ENCODE data around the gene TFDP2. TPM values are rescaled to one million over a fixed set of nuclear protein-coding genes. Genes with fewer than 3 reads are reported as not detected.

Gene TFDP2
- total and polyA plus RNA-seq, 10 donors: 4.1 to 40.5 (median 27.9) TPM

DNA sequence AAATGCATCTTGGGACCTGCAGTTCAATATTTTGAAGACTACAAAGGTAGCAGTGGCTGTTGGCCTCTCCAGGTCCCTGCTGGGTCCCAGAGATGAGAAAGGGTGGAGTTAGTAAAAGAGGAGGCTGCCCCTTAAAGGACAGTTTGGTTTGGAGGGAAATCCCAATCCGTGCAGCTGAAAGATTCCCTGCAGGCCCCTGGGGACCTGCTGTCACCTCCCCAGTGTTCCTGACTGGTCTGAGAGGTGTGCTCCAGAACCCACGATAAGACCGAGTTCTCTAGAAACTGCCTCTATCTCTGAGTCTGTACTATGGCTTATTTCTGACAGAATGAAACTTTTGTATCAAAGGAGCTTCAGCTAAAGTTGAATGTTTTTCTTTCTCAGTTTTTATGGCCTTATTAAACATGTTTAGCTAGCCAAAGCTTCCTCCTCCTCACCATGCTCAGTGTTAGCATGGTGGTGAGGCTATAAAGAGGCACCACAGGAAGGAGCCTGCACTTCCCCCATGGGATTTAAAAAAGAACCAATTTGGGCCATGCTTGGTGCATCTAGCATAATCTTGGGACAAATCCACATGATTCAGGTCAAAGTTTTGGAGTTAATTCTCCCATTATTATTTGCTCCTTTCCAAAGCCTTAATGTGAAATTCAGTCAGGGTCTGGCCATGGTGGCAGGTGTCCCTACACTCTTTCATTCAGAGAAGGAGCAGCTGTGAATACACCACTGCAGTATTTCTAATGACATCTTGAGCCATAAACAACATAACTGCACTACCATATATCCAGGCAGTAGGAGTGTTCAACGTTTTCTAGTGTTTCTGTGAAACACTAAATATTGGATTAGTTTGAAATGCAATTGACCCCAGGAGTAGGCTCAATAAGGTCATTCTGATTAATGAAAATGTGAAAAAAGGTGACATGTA, 198.5 kb downstream of the TFDP2 start:
- 81 to 92% (median 85%) methylated on average over 4 of the region's 4 CpGs for WGBS, 5 donors
- Histone ChIP-seq H3K27ac (no peak overlapping the region), H3K27me3 (replicated peaks in 1 of 7) (no peaks in the 10 kb centered on the region), H3K9me3 (no peaks in the 10 kb centered on the region), H3K36me3 (peaks cover 0 to 54% (median 12%) of the 10 kb centered on the region in 6 donors), H3K4me1 (no peaks in the 10 kb centered on the region), H3K4me3 (no peak overlapping the region)
- intact Hi-C loops (cut with DNase I; ENCODE audit: low total_unique reads): no loop called here
- TF ChIP-seq POLR2AphosphoS5 (IDR thresholded peaks at IDR 0.05) (no peak), POLR2A (IDR thresholded peaks at IDR 0.05) (no peak)
- TF ChIP-seq, protein P1, sequence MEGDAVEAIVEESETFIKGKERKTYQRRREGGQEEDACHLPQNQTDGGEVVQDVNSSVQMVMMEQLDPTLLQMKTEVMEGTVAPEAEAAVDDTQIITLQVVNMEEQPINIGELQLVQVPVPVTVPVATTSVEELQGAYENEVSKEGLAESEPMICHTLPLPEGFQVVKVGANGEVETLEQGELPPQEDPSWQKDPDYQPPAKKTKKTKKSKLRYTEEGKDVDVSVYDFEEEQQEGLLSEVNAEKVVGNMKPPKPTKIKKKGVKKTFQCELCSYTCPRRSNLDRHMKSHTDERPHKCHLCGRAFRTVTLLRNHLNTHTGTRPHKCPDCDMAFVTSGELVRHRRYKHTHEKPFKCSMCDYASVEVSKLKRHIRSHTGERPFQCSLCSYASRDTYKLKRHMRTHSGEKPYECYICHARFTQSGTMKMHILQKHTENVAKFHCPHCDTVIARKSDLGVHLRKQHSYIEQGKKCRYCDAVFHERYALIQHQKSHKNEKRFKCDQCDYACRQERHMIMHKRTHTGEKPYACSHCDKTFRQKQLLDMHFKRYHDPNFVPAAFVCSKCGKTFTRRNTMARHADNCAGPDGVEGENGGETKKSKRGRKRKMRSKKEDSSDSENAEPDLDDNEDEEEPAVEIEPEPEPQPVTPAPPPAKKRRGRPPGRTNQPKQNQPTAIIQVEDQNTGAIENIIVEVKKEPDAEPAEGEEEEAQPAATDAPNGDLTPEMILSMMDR (IDR thresholded peaks at IDR 0.05 in 8 of 11, conservative IDR thresholded peaks at IDR 0.05 in 3 of 11): no peak
- peak; percentile 19 for DNase-seq

DNA sequence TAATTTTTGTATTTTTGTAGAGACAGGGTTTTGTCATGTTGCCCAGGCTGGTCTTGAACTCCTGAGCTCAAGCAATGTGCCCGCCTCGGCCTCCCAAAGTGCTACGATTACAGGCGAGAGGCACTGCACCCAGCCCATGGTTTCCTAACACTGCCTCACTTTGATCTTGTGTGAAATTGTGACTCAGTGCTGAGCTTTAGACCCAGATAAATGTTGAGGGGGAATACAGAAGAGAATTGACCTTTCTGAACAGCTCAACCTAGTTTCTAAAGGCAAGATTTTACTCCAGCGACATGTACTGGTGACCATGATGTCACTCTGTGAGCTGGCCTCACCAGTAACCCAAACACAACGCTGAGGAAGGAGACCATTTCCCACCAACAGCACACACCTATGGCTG, 199.4 kb downstream of the TFDP2 start:
- Histone ChIP-seq H3K27ac (no peak overlapping the region), H3K9me3 (no peaks in the 10 kb centered on the region), H3K36me3 (peaks cover 0 to 51% (median 12%) of the 10 kb centered on the region in 6 donors), H3K27me3 (replicated peaks in 1 of 7) (no peaks in the 10 kb centered on the region), H3K4me1 (no peaks in the 10 kb centered on the region), H3K4me3 (no peak overlapping the region)
- TF ChIP-seq POLR2A (IDR thresholded peaks at IDR 0.05): no peak
- TF ChIP-seq, protein P1 (IDR thresholded peaks at IDR 0.05 in 8 of 11, conservative IDR thresholded peaks at IDR 0.05 in 3 of 11): no peak
- TF ChIP-seq POLR2AphosphoS5 (IDR thresholded peaks at IDR 0.05): no peak
- intact Hi-C loops (cut with DNase I; ENCODE audit: low total_unique reads): no loop called here
- DNase-seq: no peak
- 86 to 96% (median 94%) methylated on average over 6 of the region's 6 CpGs for WGBS, 5 donors

DNA sequence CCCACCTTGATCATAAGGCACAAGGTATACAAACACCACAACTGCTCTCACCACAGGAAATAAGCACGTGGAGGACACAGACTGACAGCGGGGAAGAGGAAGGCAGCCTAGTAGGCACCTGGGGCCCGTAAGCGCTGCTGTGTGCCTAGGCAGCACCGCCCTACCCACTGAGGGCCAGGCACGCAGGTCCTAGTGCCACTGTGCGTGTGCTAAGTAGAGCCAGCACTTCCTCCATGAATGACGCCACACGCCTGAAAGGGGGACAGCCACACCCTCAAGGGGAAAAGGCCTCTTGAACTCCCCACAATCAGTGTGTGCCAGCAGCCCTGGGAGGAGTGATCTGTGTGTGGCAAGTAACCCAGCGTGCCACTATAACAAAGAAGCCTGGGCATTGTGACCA, 199.9 kb downstream of the TFDP2 start:
- intact Hi-C loops (cut with DNase I; ENCODE audit: low total_unique reads): no loop called here
- 60 to 79% (median 69%) methylated on average over 8 to 10 of the region's 10 CpGs for WGBS, 5 donors
- H3K27ac ChIP-seq: no peak overlapping the region
- no peak for TF ChIP-seq POLR2A (IDR thresholded peaks at IDR 0.05)
- TF ChIP-seq POLR2AphosphoS5 (IDR thresholded peaks at IDR 0.05): peak; percentile 35 to 74 (median 52)
- no peak overlapping the region for H3K4me3 ChIP-seq
- no peaks in the 10 kb centered on the region for H3K9me3 ChIP-seq
- no peaks in the 10 kb centered on the region for H3K27me3 ChIP-seq (replicated peaks in 1 of 7)
- H3K36me3 ChIP-seq: peaks cover 0 to 51% (median 12%) of the 10 kb centered on the region in 6 donors
- no peaks in the 10 kb centered on the region for H3K4me1 ChIP-seq
- no peak for DNase-seq

DNA sequence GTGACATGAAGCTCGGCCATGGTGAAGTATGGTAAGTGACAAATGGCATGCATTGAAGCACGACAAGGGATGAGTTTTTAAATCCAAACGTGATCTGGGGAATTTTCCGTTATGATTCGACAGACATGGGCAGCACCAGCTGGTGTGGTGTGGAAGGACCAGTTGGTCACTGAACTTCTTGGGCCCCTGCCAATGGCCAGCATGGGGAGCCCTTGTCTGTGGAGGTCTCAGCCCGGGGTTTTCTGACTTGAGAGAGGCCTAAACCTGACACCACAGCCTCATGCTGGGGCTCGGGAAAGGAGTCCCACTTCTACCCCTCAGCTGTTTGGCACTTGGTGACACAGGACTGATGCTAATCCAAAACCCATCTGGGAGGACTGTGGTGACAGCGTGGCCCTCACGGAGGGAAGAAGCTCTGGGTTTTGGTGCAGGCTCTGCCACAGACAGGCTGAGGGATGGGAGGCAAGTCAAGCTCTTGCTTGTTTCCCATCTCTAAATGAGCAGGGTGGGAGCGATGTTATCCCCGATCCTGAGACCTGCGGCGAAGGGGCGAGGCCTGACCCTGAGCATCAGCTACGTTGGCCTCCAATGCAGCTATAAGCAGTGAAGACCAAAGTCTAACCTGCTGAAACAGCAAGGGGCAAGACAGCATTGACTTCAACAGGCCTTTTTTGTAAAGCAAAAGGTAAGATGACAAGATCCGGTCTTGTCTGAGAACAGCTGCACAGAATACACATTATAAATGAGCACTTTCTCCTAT, 203.4 kb downstream of the TFDP2 start:
- H3K4me1 ChIP-seq: peaks cover 0 to 12% (median 3%) of the 10 kb centered on the region in 6 donors
- no peak overlapping the region for H3K4me3 ChIP-seq
- 87 to 96% (median 94%) methylated on average over 16 of the region's 16 CpGs for WGBS, 5 donors
- DNase-seq: no peak
- TF ChIP-seq, protein P1 (IDR thresholded peaks at IDR 0.05 in 8 of 11, conservative IDR thresholded peaks at IDR 0.05 in 3 of 11): no peak
- TF ChIP-seq POLR2A (IDR thresholded peaks at IDR 0.05) (no peak), POLR2AphosphoS5 (IDR thresholded peaks at IDR 0.05) (no peak)
- intact Hi-C loops (cut with DNase I; ENCODE audit: low total_unique reads): no loop called here
- H3K9me3 ChIP-seq: no peaks in the 10 kb centered on the region
- no peaks in the 10 kb centered on the region for H3K27me3 ChIP-seq (replicated peaks in 1 of 7)
- H3K27ac ChIP-seq: no peak overlapping the region
- H3K36me3 ChIP-seq: peaks cover 0 to 26% (median 0%) of the 10 kb centered on the region in 6 donors
